GM19023 (cell line): ENCODE measurements around the gene GLT1D1.
"Not testable (repeated sequence)": the region's sequence is repeated elsewhere in the genome, so short reads cannot be mapped to it uniquely, and the experiment has no call there.

Source experiments
- ATAC-seq: cut with Tn5 transposase; IDR thresholded peaks from one replicate; pipeline ENCODE4 v1.9.1; 2021; ENCODE audit warnings: mild to moderate bottlenecking, moderate library complexity; ENCODE audit not compliant: unreplicated experiment

The GLT1D1 gene

DNA sequence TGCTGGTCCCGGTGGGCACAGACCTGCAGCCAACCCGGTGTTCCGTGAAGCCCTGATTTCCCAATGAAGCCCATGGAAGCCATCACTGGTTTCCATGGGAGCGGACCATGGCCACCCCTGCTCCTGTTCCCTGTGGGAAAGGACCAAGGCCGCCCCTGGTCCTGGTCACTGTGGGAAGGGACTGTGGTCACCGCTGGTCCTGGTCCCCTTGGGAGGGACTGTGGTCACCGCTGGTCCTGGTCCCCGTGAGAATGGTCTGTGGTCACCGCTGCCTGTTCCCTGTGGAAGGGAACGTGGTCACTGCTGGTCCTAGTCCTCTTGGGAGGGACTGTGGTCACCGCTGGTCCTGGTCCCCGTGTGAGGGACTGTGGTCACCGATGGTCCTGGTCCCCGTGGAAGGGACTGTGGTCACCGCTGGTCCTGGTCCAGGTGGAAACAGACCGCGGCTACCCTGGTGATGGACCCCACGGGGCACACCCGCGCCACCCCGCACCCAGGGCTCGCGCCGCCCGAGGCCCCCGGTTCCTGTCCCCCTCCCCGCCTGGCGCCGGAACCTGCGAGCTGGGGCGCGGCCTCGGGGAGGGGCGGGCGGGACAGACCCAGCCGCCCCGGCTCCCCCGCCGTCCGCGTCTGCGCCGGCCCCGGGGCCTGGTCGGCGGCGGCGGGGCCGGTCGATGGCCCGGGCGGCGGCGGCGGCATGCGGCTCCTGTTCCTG, at the start of gene GLT1D1:
Gene GLT1D1, plus strand, starts transcription at position 594 of the 715 bp plus-strand sequence. Its CDS starts 104 bp downstream, at position 698.
- peak; percentile 31 for ATAC-seq

DNA sequence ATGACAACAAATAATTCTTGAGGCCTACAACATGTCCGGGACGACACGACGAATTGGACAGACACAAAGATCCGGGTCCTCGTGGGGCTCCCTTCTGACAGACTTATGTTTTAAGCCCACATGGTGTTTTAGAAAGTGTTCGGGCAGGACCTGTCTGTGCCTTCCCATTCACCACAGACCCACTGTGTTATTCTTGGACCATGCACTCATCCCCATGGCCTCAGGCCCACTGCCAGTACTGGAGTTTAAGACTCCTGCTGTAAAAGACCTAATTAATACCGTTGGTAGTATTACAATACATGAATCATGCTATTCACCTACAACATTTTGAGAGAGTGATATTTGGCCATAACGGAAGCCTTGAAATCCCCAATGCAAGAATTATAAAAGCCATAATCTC, 49.5 kb upstream of the GLT1D1 start:
- no peak for ATAC-seq

DNA sequence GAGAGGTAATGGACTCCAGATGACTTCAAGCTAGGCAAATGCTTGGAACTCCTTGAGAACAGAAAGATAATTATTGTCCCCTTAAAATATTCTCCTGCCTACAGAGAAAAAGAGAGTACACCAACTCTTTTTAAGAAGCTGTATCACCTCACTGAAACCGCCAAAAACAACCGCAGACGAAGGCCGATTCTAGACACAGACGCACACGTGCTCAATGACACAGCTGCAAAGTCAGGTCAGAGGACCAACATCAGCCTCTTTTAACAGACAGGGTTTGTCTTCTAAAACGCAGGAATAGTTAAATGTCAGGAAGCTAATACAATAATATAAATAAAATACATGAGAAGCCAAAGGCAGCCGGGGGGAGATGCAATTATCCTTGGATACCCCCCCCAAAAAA, 48.5 kb upstream of the GLT1D1 start:
- ATAC-seq: no peak

DNA sequence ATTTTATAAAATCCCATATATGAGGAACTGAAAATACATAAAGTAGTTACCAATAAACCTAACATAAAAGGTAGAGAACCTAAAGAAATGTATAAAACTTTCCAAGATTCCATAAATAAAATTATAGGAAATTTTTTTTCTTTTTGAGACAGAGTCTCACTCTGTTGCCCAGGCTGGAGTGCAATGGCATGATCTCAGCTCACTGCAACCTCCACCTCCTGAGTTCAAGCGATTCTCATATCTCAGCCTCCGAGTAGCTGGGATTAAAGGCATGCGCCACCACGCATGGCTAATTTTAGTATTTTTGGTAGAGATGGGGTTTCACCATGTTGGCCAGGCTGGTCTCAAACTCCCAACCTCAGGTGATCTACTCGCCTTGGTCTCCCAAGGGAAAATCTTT, 47.9 kb upstream of the GLT1D1 start:
- ATAC-seq: not testable (repeated sequence)

DNA sequence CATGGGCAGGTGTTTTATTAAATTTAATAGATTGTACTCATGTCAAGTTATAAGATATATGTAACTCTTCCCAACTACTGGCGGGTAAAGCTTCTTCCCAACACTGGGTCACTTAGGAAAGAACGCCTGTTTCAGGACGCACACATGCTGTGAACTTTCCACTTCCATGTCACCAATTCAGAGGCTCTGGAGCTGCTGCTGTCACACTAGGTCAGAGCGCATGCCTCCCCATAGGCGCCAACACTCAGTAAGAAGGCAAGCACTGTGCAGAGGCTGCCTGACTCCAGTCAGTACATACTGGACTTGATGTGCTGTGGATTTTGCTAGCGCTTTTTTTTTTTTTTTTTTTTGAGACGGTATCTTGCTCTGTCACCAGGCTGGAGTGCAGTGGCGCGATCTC, 46.7 kb upstream of the GLT1D1 start:
- no peak for ATAC-seq

DNA sequence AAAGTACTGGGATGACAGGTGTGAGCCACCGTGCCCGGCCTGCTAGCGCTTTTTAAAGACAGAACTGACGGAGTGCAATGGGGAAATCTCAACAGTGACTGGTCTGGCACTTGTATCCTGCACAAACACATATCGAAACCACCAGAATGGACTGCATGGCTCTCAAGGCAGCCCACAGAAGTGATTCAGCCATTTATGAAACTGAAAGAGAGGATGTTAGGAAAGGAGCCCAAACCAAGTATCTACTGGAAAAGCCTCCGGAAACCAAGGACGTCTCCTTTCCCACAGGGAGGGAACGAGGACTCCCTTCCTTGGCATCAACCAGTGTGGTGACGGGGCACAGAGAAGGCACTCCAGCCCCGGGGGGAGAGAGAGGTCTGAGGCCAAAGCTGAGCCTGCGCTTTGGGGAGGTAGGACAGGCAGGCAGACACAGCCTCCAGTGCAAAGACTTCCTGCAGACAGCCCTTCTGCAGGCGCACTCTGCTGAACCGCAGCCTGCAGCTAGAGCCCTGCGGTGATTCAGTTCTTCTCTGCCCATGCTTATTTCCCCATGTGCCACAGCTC, 46.0 kb upstream of the GLT1D1 start:
- ATAC-seq: no peak

DNA sequence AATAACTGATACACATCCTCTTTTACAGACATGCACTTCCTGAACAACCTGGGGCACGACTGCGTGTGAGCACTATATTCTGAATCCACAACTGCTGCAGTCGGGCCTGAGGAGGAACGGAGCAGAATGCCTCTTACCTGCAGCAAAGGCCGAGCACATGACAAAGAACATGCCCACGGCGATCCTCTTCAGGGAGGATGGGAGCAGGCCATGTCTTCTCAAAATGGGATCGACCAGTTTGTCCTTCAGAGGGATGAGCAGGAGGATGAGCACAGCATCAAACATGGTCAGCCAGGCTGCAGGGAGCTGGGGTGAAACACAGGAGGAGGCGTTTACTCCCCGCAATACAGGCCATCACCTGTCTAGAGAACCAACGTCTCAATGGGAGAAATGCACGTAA, 44.6 kb upstream of the GLT1D1 start:
- no peak for ATAC-seq

DNA sequence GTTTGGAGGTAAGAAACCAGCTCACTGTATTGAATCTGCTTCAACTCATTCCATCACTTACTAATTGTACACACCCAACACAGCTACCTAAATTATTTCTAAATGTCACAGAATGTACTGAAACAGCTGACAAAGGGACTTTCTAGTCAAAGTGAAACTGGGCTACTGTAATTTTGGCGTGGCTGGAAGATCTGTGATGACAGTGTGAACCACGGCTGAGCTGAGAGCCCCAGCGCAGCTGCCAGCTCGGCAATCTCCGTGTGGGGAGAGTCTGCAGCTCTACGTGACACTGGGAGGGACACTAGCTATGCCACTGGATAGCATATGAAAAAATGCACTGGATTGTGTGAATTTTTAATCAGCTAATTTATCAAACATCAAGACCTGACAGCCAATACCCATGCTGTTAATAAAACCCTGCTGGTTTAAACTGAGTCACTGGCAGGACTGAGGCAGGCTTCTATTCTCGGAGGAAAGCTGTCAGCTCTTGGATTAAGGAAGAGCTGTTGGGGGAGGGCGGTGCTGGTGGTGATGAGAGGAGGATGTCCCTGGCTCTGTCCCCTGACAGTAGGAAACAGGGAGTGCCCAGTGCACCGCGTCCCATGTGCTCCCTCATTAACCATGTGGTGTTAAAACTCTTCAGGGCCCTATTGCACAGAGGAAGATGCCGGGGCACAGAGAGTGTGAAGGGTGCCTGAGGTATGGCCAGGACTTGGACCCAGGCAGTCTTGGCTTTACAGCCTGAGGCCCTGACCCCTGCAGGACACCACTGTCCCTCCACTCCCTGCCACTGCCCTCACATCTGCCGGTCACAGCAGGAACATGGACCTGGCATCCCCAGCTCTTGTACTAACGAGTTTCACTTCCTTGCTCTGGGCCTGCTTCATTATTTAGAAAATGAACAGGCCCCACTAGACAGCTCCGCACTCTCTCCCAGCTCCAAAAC, 42.8 kb upstream of the GLT1D1 start:
- ATAC-seq: peak; percentile 83

DNA sequence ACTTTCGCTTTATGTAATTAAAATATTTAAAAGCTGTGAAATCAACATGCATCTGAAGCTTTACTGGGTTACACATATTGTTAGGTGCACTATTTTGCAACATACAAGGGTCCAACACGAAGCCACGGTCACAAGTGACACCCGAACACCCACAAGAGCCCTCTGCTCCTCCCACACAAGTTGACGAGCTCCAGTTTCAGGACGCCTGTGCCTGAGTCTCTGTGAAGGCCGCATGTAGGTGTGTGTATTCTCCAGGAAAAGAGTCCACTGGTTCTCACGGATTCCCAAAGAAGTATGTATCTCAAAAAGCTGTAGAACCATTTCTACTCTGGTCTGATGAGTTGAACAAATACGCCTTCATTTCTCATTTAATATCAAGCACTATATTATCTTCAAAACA, 41.5 kb upstream of the GLT1D1 start:
- no peak for ATAC-seq

DNA sequence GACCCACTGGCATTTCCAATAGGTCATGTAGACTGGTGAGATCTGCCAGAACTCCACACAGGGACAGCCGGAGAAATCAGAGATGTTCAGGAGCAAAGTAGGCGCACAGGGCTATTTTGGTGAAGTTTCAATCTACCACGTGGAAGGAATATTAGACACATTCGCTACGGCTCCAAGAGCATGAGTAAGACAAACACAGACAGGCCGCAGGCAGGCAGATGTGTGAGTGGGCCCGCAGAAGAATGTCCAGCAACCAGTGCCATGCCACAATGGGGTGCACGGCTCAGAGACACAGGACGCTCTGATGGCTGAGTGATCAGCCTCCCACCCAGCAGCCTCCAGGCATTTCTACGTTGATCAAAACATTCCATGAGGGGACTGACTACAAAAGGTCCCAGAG, 39.9 kb upstream of the GLT1D1 start:
- ATAC-seq: no peak

DNA sequence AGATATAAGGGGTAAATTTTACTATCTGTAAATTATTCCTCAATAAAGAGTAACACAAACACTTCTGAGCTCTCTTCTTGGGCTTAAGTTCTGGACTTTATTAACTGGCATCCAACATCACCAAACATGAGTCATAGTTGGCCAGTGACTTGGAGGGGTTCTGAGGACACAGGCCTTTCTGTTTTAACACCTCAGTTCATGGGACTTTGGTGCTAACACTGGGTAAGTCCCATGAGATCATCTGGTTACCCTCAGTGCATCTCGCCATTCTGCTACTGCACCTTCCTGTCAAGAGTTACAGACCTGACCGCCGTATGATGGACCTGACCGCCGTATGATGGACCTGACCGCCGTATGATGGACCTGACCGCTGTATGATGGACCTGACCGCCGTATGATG, 39.4 kb upstream of the GLT1D1 start:
- peak; percentile 30 for ATAC-seq

DNA sequence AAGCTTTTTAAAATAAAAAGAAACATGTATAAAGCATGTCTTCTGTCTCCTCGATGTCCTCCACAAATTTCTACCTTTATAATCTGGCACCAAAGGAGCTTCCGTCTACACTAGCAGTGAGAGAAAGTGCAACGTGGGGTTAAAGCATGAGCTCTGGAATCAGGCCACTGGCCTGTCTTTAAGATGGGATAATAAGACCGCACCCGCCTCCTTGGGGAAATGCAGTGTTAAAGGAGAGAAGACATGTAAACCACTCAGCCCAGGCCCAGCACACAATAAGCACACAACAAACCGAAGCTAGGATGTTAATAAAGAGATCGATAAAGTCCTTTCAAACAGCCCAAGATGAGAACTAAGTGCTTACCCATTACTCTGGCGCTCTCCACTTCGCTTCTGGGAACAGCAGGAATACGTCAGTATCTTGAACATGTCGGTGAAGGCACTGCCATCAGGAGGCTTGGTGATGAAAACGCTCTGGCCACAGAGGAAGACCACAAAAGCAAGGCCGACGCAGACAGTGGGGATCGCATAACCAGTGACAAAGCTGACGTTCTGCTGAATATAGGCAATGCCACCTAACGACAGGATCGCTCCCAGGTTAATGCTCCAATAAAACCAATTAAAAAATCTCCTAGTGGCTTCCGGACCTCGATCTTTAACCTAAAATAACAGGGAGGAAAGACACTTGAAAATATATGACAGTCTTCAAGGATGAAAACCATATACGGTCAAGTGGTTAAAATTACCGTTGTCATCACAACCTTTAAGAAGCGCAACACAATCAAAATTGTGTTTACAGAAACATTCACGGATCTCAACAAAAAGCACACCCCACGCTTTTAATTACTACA, 38.6 kb upstream of the GLT1D1 start:
- ATAC-seq: no peak

DNA sequence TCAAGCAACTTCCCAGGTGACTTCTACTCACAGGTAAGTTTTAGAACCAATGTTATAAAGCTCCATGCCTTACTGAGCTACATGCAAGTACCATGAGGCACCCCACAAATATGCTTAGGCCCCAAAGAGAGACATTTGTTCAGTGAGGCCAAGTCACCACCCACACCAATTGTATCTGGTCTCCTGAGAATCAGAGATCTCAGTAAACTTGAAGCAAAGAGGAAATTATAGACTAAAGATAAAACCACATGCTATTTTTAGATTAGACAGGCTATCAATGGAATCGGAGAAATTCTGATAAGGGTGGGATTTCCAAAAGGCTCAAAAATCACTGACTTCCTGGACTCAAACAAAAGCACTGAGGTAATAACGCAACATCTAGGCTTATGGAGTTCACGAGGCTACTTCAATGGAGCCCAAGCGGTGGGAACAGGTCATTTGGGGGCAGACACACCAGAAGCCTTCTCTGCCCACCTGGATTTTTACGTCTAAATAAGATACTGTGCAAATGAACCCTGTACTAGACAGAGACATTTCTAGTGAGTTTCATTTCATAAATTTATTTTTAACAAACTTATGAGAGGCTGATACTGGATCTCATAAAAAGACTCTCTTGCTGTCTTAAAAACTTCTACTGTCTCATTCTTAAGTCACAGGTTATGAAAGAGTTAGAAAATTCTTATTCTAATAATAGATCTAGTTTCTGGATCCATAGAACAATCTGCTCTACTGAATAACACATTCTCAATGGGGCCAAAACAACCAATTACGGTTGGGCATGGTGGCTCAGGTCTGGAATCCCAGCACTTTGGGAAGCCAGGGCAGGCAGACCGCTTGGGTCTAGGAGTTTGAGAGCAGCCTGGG, 37.3 kb upstream of the GLT1D1 start:
- no peak for ATAC-seq

DNA sequence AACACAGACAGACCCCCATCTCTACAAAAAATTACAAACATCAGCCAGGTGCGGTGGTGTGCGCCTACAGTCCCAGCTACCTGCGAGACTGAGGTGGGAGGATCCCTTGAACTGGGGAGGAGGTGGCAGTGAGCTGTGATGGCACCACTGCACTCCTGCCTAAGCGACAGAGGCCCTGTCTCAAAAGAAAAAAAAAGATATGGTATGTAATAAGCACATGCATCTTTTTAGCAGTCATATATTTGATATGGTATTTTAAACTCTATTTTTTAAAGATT, 36.7 kb upstream of the GLT1D1 start:
- no peak for ATAC-seq

DNA sequence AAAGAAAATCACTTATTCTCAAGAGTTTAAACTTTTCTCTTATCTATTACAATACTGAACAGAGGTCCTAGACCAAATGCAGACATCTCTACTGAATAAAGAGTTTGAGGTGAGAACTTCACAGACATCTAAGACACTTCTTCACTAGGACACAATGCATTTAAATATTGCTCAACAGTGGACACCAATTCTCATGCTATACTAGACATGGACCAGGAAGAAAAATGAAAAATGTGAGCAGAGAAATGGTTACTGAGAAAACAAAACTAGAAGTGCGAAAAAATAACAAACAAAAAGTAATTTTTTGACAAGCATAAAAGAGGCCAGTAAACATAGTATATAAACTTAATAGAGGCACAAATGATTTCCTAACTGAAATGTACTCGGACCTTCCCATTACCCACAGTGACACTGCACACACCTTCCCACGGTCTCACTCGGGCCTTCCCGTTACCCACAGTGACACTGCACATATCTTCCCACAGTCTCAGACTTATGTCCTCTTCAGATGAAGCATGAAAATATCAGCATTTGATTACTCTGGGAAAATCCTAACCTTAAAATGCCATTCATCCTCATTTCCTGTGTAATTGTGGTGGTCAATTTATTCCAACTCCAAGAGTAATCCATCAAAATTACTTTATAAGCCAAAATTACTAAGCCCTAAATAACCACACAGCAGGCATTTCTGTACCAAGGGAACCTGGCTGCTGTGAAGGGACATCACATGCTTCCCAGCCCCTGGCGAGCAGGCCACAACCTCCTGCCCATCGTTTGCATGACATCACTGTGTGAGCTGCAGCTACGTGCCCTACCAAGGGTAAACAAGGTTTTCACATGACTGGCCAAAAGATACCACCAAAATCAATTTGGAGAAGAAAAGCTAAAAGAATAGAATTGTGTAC, 35.9 kb upstream of the GLT1D1 start:
- peak; percentile 39 for ATAC-seq

DNA sequence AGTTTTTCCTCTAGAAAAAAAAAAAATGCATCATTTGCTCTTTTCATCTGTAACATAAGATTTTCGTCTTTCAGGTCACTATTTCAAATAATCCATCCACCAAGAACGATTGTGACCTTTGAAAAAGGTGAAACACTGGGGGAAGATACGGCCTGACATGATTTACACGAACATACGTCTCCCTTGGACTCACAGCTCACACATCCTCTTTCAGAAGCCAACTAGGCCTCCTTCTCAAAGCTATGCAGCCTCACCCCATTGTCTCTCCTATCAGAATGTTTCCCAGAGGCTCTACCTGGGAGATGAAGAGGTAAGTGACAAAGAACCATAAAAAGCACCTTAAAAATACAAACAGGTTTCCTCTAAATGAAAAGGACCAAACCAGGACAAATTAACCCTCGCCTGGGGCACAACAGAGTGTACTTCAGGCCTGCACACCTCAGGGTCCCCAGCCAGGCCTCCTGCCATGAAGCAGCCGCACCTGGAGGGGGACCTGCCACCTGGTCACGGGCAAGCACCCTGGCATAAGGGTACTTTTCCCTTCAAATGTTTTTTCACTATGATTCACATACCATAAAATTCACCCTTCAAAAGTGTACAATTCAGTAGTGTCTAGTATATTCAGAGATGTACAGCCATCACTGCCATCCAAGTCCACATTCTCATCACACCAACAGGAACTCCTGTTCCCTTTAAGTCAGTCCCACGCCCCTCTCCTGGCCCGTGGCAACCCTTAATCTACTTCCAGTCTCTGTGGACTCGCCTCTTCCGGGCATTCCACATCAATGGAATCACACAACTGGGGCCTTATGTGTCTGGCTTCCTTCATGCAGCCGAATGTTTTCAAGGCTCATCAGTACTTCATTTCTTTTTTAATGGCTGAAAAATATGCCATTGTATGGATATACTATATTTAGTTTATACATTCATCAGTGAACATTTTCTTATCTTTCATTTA, 34.9 kb upstream of the GLT1D1 start:
- peak; percentile 25 for ATAC-seq

DNA sequence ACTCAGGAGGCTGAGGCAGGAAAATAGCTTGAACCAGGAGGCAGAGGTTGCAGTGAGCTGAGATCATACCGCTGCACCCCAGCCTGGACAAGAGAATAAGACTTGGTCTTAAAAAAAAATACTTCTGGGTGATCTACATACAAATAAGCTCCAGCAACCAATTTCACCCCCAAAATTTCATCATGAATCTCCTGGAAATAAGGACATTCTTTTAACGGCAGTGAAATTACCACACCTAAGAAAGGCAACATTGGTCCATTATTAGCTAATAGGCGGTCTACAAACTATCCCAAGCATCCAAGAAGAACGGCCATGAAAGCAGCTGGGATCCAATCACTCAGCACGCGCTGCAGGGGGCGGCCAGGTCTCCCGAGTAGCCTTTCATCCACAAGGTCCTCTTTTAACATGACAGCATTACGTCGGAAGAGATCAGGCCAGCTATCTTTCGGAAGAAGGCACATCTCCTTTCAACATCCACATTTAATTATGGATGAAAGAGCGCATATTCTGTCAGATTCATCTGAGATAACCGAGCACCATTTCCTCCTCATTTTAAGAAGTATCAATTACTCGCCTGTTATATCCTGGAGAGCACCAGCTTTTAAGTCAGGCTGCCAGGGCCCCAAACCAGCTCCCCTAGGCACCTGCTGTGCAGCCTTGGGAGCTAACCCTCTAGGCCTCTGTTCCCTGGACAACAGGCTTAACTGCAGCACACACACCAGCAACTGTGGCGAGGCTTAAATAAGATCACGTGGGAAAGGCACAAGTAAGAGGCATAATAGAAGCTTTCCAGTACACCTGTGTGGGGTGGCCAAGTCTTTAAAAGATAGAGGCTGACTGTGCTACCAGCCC, 33.8 kb upstream of the GLT1D1 start:
- no peak for ATAC-seq
